ENCODE results near the gene PDE3B.
"Not testable (repeated sequence)": the region's sequence is repeated elsewhere in the genome, so short reads cannot be mapped to it uniquely, and the experiment has no call there.

PDE3B gene

GRCh38 chr11:14881576-14882193 is 238.1 kb downstream of the PDE3B start:
- Histone ChIP-seq H3K4me3 (no peak overlapping the region), H3K36me3 (peaks cover 46 to 64% (median 53%) of the 10 kb centered on the region in 11 experiments), H3K27me3 (no peaks in the 10 kb centered on the region), H3K4me2 (peak overlapping the region in 3 of 11 experiments; percentile 8 to 63 (median 33); a peak in 4 of 22 replicates), H3K27ac (no peak overlapping the region), H4K20me1 (peaks cover 0 to 12% (median 0%) of the 10 kb centered on the region in 11 experiments; a peak in 1 of 22 replicates), H3K9ac (no peak overlapping the region), H3K9me3 (replicated peaks in 1 of 11) (peaks cover 0 to 14% (median 0%) of the 10 kb centered on the region in 11 experiments; a peak in 5 of 22 replicates), H3K4me1 (peaks cover 0 to 30% (median 0%) of the 10 kb centered on the region in 10 experiments; a peak in 5 of 20 replicates)
- peak in 3 of 11 experiments; percentile 16 to 72 (median 35); a peak in 2 of 22 replicates for TF ChIP-seq Cebpa-rat (IDR thresholded peaks at IDR 0.05)

GRCh38 chr11:14882196-14882595 is 238.6 kb downstream of the PDE3B start:
- Histone ChIP-seq H3K36me3 (peaks cover 41 to 62% (median 48%) of the 10 kb centered on the region in 11 experiments), H3K4me3 (no peak overlapping the region), H3K4me2 (peak overlapping the region in 3 of 11 experiments; percentile 8 to 63 (median 33); a peak in 5 of 22 replicates), H3K27ac (no peak overlapping the region), H4K20me1 (peaks cover 0 to 17% (median 0%) of the 10 kb centered on the region in 11 experiments; a peak in 2 of 22 replicates), H3K4me1 (peaks cover 0 to 35% (median 0%) of the 10 kb centered on the region in 10 experiments; a peak in 5 of 20 replicates), H3K9ac (no peak overlapping the region), H3K27me3 (no peaks in the 10 kb centered on the region), H3K9me3 (replicated peaks in 1 of 11) (peaks cover 0 to 14% (median 0%) of the 10 kb centered on the region in 11 experiments; a peak in 5 of 22 replicates)
- TF ChIP-seq Cebpa-rat (IDR thresholded peaks at IDR 0.05): no peak

GRCh38 chr11:14883683-14884082 is 240.1 kb downstream of the PDE3B start:
- not testable (repeated sequence) for H3K4me2 ChIP-seq, H3K27me3 ChIP-seq, H3K4me3 ChIP-seq, H3K27ac ChIP-seq, H3K9ac ChIP-seq
- Histone ChIP-seq H3K9me3 (replicated peaks in 1 of 11) (peaks cover 0 to 14% (median 0%) of the 10 kb centered on the region in 11 experiments; a peak in 5 of 22 replicates), H3K4me1 (peaks cover 0 to 50% (median 3%) of the 10 kb centered on the region in 10 experiments; a peak in 9 of 20 replicates), H3K36me3 (peaks cover 26 to 47% (median 35%) of the 10 kb centered on the region in 11 experiments; a peak in 20 of 22 replicates), H4K20me1 (peaks cover 0 to 30% (median 0%) of the 10 kb centered on the region in 11 experiments; a peak in 4 of 22 replicates)

GRCh38 chr11:14884667-14885273 is 241.2 kb downstream of the PDE3B start:
- H3K27ac ChIP-seq: no peak overlapping the region
- TF ChIP-seq Cebpa-rat (IDR thresholded peaks at IDR 0.05): no peak
- H4K20me1 ChIP-seq: peaks cover 0 to 30% (median 0%) of the 10 kb centered on the region in 11 experiments; a peak in 4 of 22 replicates
- H3K9ac ChIP-seq: no peak overlapping the region
- H3K4me3 ChIP-seq: no peak overlapping the region
- peaks cover 0 to 14% (median 0%) of the 10 kb centered on the region in 11 experiments; a peak in 5 of 22 replicates for H3K9me3 ChIP-seq (replicated peaks in 1 of 11)
- H3K4me1 ChIP-seq: peaks cover 3 to 61% (median 13%) of the 10 kb centered on the region in 10 experiments; a peak in 16 of 20 replicates
- H3K4me2 ChIP-seq: no peak overlapping the region
- no peaks in the 10 kb centered on the region for H3K27me3 ChIP-seq
- peaks cover 19 to 38% (median 26%) of the 10 kb centered on the region in 11 experiments; a peak in 20 of 22 replicates for H3K36me3 ChIP-seq

- no peak overlapping the region for H3K9ac ChIP-seq
- peaks cover 0 to 30% (median 0%) of the 10 kb centered on the region in 11 experiments; a peak in 4 of 22 replicates for H4K20me1 ChIP-seq
- H3K27me3 ChIP-seq: no peaks in the 10 kb centered on the region
- H3K9me3 ChIP-seq (replicated peaks in 1 of 11): peaks cover 0 to 11% (median 0%) of the 10 kb centered on the region in 11 experiments; a peak in 5 of 22 replicates
- no peak for TF ChIP-seq Cebpa-rat (IDR thresholded peaks at IDR 0.05)
- no peak overlapping the region for H3K4me3 ChIP-seq
- H3K4me2 ChIP-seq: peak overlapping the region in 3 of 11 experiments; percentile 2 to 8 (median 2); a peak in 1 of 22 replicates
- peaks cover 13 to 69% (median 25%) of the 10 kb centered on the region in 10 experiments for H3K4me1 ChIP-seq
- peaks cover 7 to 21% (median 10%) of the 10 kb centered on the region in 11 experiments; a peak in 17 of 22 replicates for H3K36me3 ChIP-seq
- H3K27ac ChIP-seq: no peak overlapping the region
These were observed 242.9 kb downstream of the PDE3B start for GRCh38 chr11:14886513-14886912.

GRCh38 chr11:14891143-14892035 is 247.8 kb downstream of the PDE3B start:
- H3K36me3 ChIP-seq: peaks cover 0 to 6% (median 0%) of the 10 kb centered on the region in 11 experiments; a peak in 3 of 22 replicates
- H3K27ac ChIP-seq: peak overlapping the region; percentile 82 to 94 (median 87)
- peak overlapping the region; percentile 83 to 96 (median 92) for H3K4me2 ChIP-seq
- no peak for TF ChIP-seq Cebpa-rat (IDR thresholded peaks at IDR 0.05)
- H3K9ac ChIP-seq: peak overlapping the region; percentile 78 to 90 (median 86)
- no peaks in the 10 kb centered on the region for H3K27me3 ChIP-seq
- peak overlapping the region; percentile 65 to 83 (median 70) for H3K4me3 ChIP-seq
- peaks cover 0 to 21% (median 0%) of the 10 kb centered on the region in 11 experiments; a peak in 4 of 22 replicates for H4K20me1 ChIP-seq
- H3K4me1 ChIP-seq: peaks cover 31 to 85% (median 55%) of the 10 kb centered on the region in 10 experiments
- peaks cover 0 to 7% (median 0%) of the 10 kb centered on the region in 11 experiments; a peak in 2 of 22 replicates for H3K9me3 ChIP-seq (replicated peaks in 1 of 11)

- H3K36me3 ChIP-seq: no peaks in the 10 kb centered on the region
- peak within 1 kb of the TSS; percentile 65 to 83 (median 70) for H3K4me3 ChIP-seq
- TF ChIP-seq Cebpa-rat (IDR thresholded peaks at IDR 0.05): no peak
- H3K27me3 ChIP-seq: no peaks in the 10 kb centered on the region
- peak within 1 kb of the TSS; percentile 82 to 94 (median 87) for H3K27ac ChIP-seq
- H4K20me1 ChIP-seq: peaks cover 0 to 14% (median 0%) of the 10 kb centered on the region in 11 experiments; a peak in 3 of 22 replicates
- peaks cover 31 to 85% (median 55%) of the 10 kb centered on the region in 10 experiments for H3K4me1 ChIP-seq
- peak within 1 kb of the TSS; percentile 78 to 90 (median 86) for H3K9ac ChIP-seq
- peak within 1 kb of the TSS; percentile 83 to 96 (median 92) for H3K4me2 ChIP-seq
- H3K9me3 ChIP-seq (replicated peaks in 1 of 11): peaks cover 0 to 7% (median 0%) of the 10 kb centered on the region in 11 experiments; a peak in 2 of 22 replicates
These were observed 248.5 kb downstream of the PDE3B start, which contains the start of gene CYP2R1 for GRCh38 chr11:14892036-14892556. Gene CYP2R1, minus strand, starts transcription at chr11:14892231. Its CDS starts 26 bp downstream, at chr11:14892205.

Data from BLaER1 treated with 17β-estradiol and CSF1 and Interleukin-3, amounts not matched to agents 10 nM and 100 nM (cell line).